ENCODE measurements around the gene PHTF2.

Gene PHTF2

GRCh38 chr7:77975672-77976480 lies 177.3 kb downstream of the PHTF2 start:
- TF ChIP-seq CTCF (IDR thresholded peaks at IDR 0.05; ENCODE audit: low read depth, low read length): no peak
- DNase-seq (ENCODE audit: extremely low read depth, low read depth): no peak

GRCh38 chr7:77979219-77979618 lies 180.6 kb downstream of the PHTF2 start:
- no peak for TF ChIP-seq CTCF (IDR thresholded peaks at IDR 0.05; ENCODE audit: low read depth, low read length)
- DNase-seq (ENCODE audit: extremely low read depth, low read depth): no peak

GRCh38 chr7:77980087-77980713 lies 181.6 kb downstream of the PHTF2 start:
- DNase-seq (ENCODE audit: extremely low read depth, low read depth): no peak
- TF ChIP-seq CTCF (IDR thresholded peaks at IDR 0.05; ENCODE audit: low read depth, low read length): no peak

GRCh38 chr7:77982926-77983550 lies 184.5 kb downstream of the PHTF2 start:
- no peak for DNase-seq (ENCODE audit: extremely low read depth, low read depth)
- TF ChIP-seq CTCF (IDR thresholded peaks at IDR 0.05; ENCODE audit: low read depth, low read length): no peak

GRCh38 chr7:77983973-77984372 lies 185.4 kb downstream of the PHTF2 start:
- no peak for DNase-seq (ENCODE audit: extremely low read depth, low read depth)
- TF ChIP-seq CTCF (IDR thresholded peaks at IDR 0.05; ENCODE audit: low read depth, low read length): no peak

- DNase-seq (ENCODE audit: extremely low read depth, low read depth): no peak
- no peak for TF ChIP-seq CTCF (IDR thresholded peaks at IDR 0.05; ENCODE audit: low read depth, low read length)
These were observed 186.8 kb downstream of the PHTF2 start for GRCh38 chr7:77985232-77985973.

Data from AG09319 (cell line).